Measurements from ENCODE around the gene ATP8B1.
"Not testable (repeated sequence)": the region's sequence is repeated elsewhere in the genome, so short reads cannot be mapped to it uniquely, and the experiment has no call there.

The ATP8B1 gene

DNA sequence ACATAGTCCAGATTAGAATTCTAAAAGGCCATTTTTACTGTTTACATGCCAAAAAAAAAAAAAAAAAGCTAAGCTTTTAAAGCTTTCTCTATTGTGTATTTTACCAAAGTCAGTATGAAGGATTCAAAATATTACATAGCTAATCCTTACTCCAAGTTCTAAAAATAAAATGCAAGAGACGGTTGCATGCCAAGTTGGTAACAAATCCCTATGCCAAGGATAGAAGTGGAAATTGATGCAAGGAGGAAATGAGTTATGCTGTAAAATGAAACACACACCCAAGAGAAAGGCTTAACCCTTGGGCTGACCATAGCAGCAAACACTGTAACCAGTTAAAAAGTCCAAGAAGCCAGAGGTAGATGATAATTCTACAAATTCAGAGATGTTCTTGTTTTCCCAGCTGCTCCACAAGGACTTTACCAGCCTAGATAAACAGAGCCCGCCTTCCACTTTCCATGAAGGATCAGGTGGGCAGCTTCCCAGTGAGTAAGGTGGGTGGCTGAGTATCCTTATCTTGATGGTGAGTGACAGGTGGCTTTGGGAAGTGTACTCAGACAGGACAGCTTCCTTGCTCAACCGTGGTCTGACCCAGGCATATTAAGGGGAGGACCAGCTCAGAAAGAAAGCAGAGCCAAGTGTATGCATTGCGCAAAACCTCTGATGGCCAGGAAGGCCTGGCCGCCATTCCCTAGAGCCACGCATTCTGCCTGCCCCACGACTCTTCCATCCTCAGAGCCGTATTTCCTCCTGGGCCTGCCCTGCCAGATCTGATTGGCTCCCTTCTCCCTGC, 34.4 kb downstream of the ATP8B1 start:
- DNase-seq, result no peak

- no peak for DNase-seq
These were observed 35.7 kb downstream of the ATP8B1 start for GRCh38 chr18:57767259-57768050.

- no peak for DNase-seq
These were observed 38.1 kb downstream of the ATP8B1 start for GRCh38 chr18:57764995-57765394.

- DNase-seq, result no peak
These were observed 39.0 kb downstream of the ATP8B1 start for GRCh38 chr18:57764087-57764486.

- DNase-seq, result no peak
These were observed 40.4 kb downstream of the ATP8B1 start for GRCh38 chr18:57762686-57763085.

GRCh38 chr18:57759650-57760049, 43.5 kb downstream of the ATP8B1 start:
- no peak for DNase-seq

GRCh38 chr18:57755473-57756067, 47.5 kb downstream of the ATP8B1 start:
- DNase-seq, result no peak

- no peak for DNase-seq
These were observed 48.4 kb downstream of the ATP8B1 start for GRCh38 chr18:57754577-57755338.

DNA sequence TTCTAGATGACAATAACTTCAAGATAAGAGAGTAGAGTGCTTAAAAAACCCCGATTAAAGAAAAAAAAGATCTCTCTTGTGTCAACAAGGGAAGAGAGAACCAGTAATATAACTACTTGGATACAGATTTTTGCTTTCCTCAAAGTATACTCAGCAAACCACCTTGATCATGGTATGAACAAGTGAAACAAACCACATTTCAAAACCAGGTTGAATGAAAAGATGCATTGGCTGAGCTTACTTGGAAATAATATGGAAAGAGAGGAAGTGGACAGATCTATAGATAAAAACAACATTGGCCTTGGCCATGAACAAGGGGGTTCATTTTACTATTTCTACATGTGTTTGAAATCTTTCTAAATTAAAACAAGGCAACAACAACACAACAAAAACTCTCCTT, 50.1 kb downstream of the ATP8B1 start:
- DNase-seq, result no peak

GRCh38 chr18:57749604-57749970, 53.5 kb downstream of the ATP8B1 start:
- DNase-seq, result no peak

DNA sequence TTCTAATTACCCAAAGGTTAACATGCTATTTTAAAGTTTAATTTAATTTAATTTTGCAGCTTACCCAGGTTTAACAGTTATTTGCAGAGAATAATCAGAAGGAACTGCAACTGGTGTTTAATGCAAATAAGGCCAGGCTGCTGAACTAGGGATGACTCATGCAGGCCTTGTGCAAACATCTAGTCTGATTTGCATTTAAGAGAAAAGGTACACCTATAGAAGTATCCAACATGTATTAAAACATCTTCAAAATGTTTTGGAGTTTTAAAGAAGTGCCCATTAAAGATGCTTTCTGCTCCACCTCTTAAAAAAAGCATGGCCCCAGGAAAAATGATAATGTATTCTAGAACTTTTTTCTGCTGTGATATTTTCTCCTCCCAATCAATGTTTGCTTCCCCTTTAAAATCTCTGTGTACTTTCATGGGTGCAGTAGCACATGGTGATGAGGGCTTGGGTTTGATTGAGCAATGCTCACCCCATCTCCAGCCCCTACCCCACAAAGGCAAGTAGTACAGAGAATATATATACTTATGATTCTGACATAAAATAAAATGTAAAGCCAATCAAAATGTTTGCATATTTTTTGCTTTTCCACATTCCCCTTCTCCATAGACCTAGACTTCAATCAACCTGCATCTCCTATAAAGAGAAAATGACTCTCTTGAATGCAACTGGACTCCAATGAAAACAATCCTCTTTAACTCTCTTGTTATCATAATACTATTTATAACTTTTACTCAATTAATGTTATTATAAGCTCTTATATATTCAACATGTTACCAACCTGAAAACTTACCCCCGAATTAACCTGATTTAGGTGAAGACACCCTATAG, 54.1 kb downstream of the ATP8B1 start:
- peak in 6 of 56 donors; percentile 3 to 42 (median 10) for DNase-seq

DNA sequence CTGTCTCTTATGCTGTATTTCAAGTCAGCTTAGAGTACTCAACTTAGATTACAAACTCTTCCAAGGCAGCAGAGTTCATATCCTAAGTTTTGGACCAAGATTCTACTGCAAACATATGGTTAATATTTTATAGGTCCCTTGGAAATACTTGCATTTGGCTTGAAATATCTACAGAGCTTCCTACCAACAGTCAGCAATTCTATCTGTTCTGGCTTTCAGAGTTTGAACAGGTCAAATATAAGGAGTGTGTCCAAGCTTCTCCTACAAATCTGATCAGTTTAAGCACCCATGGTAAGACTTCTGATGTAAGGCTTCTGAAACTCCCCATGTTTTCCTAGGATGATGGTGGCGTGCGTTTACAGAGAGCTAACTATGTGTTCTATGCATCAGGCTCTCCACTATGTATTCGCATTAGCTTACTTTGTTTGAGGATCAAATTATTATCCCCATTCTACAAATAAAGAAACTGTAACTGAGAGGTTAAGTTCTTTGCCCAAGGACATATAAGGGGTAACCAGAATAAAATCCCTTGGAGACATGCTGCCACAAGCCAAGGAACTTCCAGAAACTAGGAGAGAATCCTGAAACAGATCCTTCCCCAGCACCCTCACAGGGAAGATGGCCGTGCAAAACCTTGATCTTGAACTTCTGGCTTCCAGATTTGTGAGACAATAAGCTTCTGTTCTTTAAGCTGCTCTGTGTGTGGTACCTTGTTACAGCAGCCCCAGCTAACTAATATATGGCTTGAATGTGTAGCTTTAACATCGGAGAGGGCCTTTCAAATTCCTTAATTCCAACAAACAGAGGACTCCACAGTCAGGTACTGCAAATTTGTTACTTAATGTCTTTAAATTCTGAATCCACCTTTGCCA, 55.1 kb downstream of the ATP8B1 start:
- DNase-seq, result no peak

DNA sequence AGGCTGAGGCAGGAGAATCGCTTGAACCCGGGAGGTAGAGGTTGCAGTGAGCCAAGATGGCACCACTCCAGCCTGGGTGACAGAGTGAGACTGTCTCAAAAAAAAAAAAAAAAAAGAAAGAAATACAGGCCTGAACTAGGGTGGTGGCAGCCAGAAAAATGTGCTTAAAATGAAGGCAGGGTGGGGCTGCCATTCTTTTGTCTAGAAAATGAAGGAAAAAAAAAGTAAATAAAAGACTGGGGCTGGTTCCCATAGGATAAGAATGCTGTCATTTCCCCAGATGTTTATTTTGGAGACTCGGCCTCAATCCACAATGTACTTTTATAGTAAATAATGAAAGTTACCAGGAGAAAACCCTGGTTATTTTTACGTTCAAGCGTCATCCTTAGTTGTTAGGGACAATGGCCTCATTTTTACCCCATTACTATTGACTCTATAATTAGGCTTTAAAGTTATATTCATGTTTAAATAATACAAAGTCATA, 58.9 kb downstream of the ATP8B1 start:
- no peak for DNase-seq

- no peak for DNase-seq
These were observed 60.1 kb downstream of the ATP8B1 start for GRCh38 chr18:57743008-57743407.

DNA sequence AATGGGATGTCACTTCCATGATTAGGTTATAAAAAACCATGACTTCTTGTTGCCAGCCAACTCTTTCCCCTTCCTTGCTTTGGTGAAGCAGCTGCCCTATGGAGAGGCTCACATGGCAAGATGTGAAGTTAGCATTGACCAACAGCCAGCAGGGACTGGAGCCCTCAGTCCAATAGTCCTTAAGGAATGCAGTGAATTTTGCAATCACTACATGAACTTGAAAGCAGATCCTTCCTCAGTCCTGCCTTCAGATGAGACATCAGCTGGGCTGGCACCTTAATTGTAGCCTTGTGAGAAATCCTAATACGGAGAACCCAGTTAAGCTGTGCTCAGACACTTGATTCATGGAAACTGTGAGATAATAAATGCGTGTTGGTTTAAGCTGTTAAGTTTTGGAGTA, 61.8 kb downstream of the ATP8B1 start:
- DNase-seq, result no peak

DNA sequence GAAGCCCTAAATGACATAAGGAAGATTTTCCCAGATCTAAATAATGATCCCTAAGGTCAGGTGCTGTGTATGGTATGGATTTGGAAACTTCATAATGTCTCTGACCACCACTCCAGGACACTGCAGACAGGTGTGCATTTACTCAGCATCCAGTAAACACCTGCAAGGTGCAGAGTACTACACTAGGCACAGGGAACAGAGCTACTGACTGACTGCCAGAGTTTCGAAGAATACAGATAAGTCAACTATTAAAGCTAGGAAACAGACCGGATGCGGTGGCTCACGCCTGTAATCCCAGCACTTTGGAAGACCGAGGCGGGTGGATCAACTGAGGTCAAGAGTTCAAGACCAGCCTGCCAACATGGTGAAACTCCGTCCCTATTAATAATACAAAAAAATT, 65.0 kb downstream of the ATP8B1 start:
- DNase-seq, result no peak

DNA sequence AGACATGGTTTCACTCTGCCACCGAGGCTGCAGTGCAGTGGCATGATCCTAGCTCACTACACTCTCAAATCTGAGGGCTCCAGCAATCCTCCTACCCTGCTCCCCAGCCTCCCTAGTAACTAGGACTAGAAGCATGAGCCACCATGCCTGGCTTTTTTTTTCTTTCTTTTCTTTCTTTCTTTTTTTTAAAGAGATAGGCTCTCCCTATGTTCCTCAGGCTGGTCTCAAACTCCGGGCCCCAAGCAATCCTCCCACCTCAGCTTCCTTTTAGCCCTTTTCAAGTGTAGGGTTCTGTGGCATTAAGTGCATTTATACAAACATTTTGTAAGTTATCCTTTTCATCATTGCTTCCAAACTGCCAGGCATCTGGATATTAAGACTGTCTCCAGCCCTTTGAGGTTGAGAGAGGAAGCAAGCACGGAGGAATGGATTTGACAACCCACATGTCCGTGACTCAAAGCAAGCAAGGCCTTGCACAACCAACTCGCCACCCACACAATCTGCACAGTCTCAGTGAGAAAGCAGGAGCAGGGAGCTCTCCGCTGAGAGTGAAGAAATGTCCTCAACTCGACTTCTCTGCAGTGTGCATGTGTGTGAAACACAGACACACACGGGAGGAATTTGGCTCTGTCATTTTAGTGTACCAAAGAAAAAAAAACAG, 65.6 kb downstream of the ATP8B1 start:
- peak in 37 of 56 donors; percentile 2 to 81 (median 38) for DNase-seq

DNA sequence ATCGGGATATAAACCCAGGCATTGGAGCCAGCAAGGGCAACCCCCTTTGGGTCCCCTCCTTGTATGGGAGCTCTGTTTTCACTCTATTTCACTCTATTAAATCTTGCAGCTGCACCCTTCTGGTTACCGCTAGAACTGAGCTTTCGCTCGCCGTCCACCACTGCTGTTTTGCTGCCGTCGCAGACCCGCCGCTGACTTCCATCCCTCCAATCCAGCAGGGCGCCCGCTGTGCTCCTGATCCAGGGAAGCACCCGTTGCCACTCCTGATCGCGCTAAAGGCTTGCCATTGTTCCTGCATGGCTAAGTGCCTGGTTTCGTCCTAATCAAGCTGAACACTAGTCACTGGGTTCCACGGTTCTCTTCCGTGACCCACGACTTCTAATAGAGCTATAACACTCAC, 68.1 kb downstream of the ATP8B1 start:
- DNase-seq, result not testable (repeated sequence)

- DNase-seq, result no peak
These were observed 69.3 kb downstream of the ATP8B1 start for GRCh38 chr18:57733861-57734260.
